Peyer's patch (tissue), 4 donors: ENCODE measurements around the gene HMX2. TPM values are rescaled to one million over a fixed set of nuclear protein-coding genes. Genes with fewer than 3 reads are reported as not detected.

Source experiments
- DNase-seq, 3 donors: peaks; one replicate each; pipeline ENCODE4 v3.0.0-alpha.2; 2017 to 2019
- H3K27ac ChIP-seq, 4 donors: fragments of 200-600 bp; sonication (generic); one replicate each; pipeline ENCODE4 v1.5.1; 2016 to 2019
- H3K27me3 ChIP-seq, 2 donors: fragments of 200-600 bp; sonication (generic); one replicate each; pipeline ENCODE4 v1.5.1; 2019
- H3K36me3 ChIP-seq, 3 donors: fragments of 200-600 bp; sonication (generic); one replicate each; pipeline ENCODE4 v1.5.1; 2016 to 2019
- H3K4me1 ChIP-seq, 4 donors: fragments of 200-600 bp; sonication (generic); one replicate each; pipeline ENCODE4 v1.5.1; 2016 to 2019
- H3K4me3 ChIP-seq, 4 donors: fragments of 200-600 bp; sonication (generic); 1 replicate in 3 of 4; 2 replicates in 1 of 4; pipeline ENCODE4 v1.5.1; 2016 to 2019; ENCODE audit warnings: mild to moderate bottlenecking in 1 of 4
- H3K9me3 ChIP-seq, 4 donors: fragments of 200-600 bp; sonication (generic); one replicate each; pipeline ENCODE4 v1.5.1; 2016 to 2019; ENCODE audit warnings: mild to moderate bottlenecking in 1 of 4
- POLR2A ChIP-seq, 2 donors: fragments of 450-650 bp; IDR thresholded peaks; one replicate each; pipeline ENCODE4 v1.5.1; 2017; ENCODE audit warnings: antibody characterized with exemption in 2 of 2, mild to moderate bottlenecking in 2 of 2, moderate library complexity in 2 of 2
- total RNA-seq, 4 donors: library from RNA; depleted of rRNA; stranded (reverse); fragments of >200 nt; gene quantifications; one replicate each; pipeline ENCODE4 v1.1.0, GENCODE V29; 2016
- TF ChIP-seq, protein P1 (sequence below), 6 experiments: fragments of 450-650 bp in 4 of 6; fragments of 200-600 bp in 2 of 6; sonication (generic) in 1 of 6; IDR thresholded peaks; one replicate each; pipeline ENCODE4 v1.5.1; 2017 to 2019; ENCODE audit warnings: antibody characterized with exemption in 6 of 6, mild to moderate bottlenecking in 3 of 6, moderate library complexity in 1 of 6

The HMX2 gene
- total RNA-seq, 4 donors from 2014 or later: 1.0 TPM; not detected in 3

DNA sequence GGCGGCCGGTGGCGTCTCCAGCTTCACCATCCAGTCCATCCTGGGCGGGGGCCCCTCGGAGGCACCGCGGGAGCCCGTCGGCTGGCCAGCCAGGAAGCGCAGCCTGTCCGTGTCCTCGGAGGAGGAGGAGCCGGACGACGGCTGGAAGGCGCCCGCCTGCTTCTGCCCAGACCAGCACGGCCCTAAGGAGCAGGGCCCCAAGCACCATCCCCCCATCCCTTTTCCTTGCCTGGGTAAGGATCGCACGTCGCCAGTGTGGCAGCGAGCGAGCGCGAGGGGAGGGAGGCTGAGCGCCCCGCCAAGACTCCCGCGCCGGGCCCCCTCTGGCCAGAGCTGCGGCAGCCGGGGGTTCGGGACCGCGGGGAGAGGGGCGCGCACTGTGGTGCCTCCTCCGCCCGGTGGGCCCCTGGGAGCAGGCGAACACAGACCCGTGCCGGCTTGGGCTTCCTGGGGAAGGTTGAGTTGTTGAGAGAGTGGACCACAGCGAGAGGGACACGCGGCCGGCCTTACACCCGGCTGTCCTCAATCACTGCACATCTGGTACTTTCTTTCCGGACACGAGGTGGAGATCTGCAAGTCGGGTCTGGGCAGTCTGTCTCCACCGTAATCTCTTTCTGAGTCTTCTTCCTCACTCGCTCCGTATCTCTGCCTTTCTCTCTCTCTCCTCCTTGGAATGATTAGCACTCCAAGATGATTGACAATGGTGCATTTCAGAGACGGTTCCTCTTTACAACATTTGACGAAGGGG, 652 bp downstream of the HMX2 start:
- TF ChIP-seq POLR2A (IDR thresholded peaks at IDR 0.05): no peak
- TF ChIP-seq, protein P1, sequence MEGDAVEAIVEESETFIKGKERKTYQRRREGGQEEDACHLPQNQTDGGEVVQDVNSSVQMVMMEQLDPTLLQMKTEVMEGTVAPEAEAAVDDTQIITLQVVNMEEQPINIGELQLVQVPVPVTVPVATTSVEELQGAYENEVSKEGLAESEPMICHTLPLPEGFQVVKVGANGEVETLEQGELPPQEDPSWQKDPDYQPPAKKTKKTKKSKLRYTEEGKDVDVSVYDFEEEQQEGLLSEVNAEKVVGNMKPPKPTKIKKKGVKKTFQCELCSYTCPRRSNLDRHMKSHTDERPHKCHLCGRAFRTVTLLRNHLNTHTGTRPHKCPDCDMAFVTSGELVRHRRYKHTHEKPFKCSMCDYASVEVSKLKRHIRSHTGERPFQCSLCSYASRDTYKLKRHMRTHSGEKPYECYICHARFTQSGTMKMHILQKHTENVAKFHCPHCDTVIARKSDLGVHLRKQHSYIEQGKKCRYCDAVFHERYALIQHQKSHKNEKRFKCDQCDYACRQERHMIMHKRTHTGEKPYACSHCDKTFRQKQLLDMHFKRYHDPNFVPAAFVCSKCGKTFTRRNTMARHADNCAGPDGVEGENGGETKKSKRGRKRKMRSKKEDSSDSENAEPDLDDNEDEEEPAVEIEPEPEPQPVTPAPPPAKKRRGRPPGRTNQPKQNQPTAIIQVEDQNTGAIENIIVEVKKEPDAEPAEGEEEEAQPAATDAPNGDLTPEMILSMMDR (IDR thresholded peaks at IDR 0.05): no peak
- Histone ChIP-seq H3K27me3 (peaks cover 0 to 58% of the 10 kb centered on the region in 2 donors), H3K9me3 (peaks cover 0 to 3% (median 0%) of the 10 kb centered on the region in 4 donors), H3K4me3 (peak overlapping the region in 3 of 4 donors; percentile 15 to 33 (median 16)), H3K4me1 (peaks cover 0 to 49% (median 27%) of the 10 kb centered on the region in 4 donors), H3K36me3 (no peaks in the 10 kb centered on the region), H3K27ac (no peak overlapping the region)
- DNase-seq: no peak

DNA sequence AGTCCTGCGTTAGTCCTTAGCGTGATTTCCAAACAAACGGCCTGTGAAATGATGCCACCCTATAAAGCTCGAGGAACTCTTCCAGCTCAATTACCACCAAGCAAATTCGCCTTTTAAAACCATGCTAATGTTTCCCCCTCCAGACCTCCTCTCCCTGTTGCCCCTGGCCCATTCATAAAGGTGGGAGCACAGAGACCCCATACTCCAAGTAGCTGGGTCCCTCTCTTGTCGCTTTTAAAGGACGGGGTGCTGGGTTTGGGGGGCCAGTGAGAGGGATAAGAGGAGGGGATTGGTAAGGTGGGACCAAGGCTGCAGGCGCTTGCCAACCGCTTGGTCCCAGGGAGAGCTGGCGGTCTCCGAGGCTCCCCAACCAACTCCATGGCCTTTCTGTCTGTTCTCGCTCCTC, 1.2 kb downstream of the HMX2 start:
- no peak overlapping the region for H3K27ac ChIP-seq
- TF ChIP-seq, protein P1 (IDR thresholded peaks at IDR 0.05): no peak
- TF ChIP-seq POLR2A (IDR thresholded peaks at IDR 0.05): no peak
- peak overlapping the region in 2 of 4 donors; percentile 41 to 42 for H3K4me3 ChIP-seq
- H3K4me1 ChIP-seq: peaks cover 0 to 49% (median 27%) of the 10 kb centered on the region in 4 donors
- peaks cover 0 to 58% of the 10 kb centered on the region in 2 donors for H3K27me3 ChIP-seq
- no peaks in the 10 kb centered on the region for H3K36me3 ChIP-seq
- H3K9me3 ChIP-seq: peaks cover 0 to 3% (median 0%) of the 10 kb centered on the region in 4 donors
- DNase-seq: no peak

DNA sequence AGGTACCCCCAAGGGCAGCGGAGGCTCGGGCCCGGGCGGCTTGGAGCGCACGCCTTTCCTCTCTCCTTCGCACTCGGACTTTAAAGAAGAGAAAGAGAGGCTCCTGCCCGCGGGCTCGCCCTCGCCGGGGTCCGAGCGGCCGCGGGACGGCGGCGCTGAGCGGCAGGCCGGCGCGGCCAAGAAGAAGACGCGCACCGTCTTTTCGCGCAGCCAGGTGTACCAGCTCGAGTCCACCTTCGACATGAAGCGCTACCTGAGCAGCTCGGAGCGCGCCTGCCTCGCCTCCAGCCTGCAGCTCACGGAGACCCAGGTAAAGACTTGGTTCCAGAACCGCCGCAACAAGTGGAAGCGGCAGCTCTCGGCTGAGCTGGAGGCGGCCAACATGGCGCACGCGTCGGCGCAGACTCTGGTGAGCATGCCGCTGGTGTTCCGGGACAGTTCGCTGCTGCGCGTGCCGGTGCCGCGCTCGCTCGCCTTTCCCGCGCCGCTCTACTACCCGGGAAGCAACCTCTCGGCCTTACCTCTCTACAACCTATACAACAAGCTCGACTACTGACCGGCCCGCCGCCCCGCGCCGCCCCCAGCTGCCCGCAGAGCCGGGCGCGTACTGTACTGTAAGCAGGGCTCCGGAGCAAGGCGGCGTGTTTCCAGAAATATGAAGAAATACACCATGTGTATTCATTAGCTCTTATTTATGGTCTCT, 1.8 kb downstream of the HMX2 start:
- Histone ChIP-seq H3K27me3 (peaks cover 0 to 58% of the 10 kb centered on the region in 2 donors), H3K4me3 (peak overlapping the region in 3 of 4 donors; percentile 41 to 45 (median 42))
- TF ChIP-seq, protein P1 (IDR thresholded peaks at IDR 0.05): no peak
- no peak for TF ChIP-seq POLR2A (IDR thresholded peaks at IDR 0.05)

DNA sequence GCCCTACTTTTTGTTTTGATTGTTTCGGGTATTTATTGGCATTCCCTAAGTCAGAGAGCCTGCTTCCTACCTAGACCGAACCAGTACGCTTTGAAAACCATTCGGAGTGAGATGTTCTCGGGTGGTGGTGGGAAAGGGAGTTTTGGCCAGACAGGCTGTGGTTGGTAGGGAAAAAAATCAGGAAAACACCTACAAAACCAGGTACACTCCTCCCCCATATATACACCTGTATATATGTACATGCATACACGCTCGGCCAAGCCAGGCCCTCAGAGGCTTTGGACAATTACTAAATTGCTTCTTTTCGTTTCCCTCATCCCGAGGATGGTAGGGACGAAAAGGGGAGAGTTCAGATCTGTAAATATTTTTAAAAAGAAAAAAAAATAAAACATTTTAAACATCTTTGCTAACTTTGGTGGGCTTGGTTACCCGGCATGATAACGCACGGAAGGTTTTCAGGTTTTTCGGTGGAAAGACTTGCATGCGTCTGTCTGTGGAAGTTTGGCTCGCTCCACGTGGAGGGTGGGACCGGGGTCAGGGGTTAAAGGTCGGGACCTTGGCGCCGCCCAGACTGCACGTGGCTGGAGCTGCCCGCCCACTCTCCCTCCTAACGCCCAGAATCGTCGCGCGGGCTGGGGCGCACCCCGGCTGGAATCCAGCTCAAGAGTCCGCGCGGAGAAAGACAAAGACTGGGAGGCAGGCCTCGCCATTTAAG, 2.5 kb downstream of the HMX2 start:
- Histone ChIP-seq H3K4me1 (peaks cover 0 to 54% (median 30%) of the 10 kb centered on the region in 4 donors), H3K27ac (no peak overlapping the region), H3K9me3 (peaks cover 0 to 3% (median 0%) of the 10 kb centered on the region in 4 donors), H3K27me3 (peaks cover 0 to 53% of the 10 kb centered on the region in 2 donors), H3K4me3 (peak overlapping the region; percentile 9 to 45 (median 40)), H3K36me3 (no peaks in the 10 kb centered on the region)
- TF ChIP-seq POLR2A (IDR thresholded peaks at IDR 0.05): no peak
- TF ChIP-seq, protein P1 (IDR thresholded peaks at IDR 0.05): no peak
- no peak for DNase-seq

More for the DNA sequence above, 1.8 kb downstream of the HMX2 start:
- Histone ChIP-seq H3K4me1 (peaks cover 0 to 49% (median 27%) of the 10 kb centered on the region in 4 donors), H3K27ac (no peak overlapping the region), H3K36me3 (no peaks in the 10 kb centered on the region), H3K9me3 (peaks cover 0 to 3% (median 0%) of the 10 kb centered on the region in 4 donors)
- DNase-seq: peak in 1 of 3 donors; percentile 46
